SU-DHL-6 (cell line): ENCODE results near the gene LY6G5B.

Experiments used
- H2AFZ ChIP-seq: fragments of 200-600 bp; sonication (generic); 2 replicates; pipeline ENCODE4 v1.6.1; 2014; ENCODE audit warnings: low read depth, mild to moderate bottlenecking, moderate library complexity, mixed read lengths, antibody characterized with exemption, low read length; ENCODE audit not compliant: severe bottlenecking
- H3F3A ChIP-seq: fragments of 200-600 bp; shearing (Covaris generic); 2 replicates; pipeline ENCODE4 v1.6.0; 2016; ENCODE audit warnings: antibody characterized with exemption, mild to moderate bottlenecking; ENCODE audit not compliant: insufficient read depth
- H3K27ac ChIP-seq: fragments of 200-600 bp; sonication (generic); 2 replicates; pipeline ENCODE4 v1.5.1; 2016; ENCODE audit warnings: low read depth, mild to moderate bottlenecking, low read length, moderate library complexity, mixed read lengths
- H3K27me3 ChIP-seq: fragments of 200-600 bp; sonication (generic), shearing (Covaris generic); 2 replicates; pipeline ENCODE4 v1.6.0; 2014; ENCODE audit warnings: mild to moderate bottlenecking, low read length
- H3K36me3 ChIP-seq: fragments of 200-600 bp; sonication (generic); 2 replicates; pipeline ENCODE4 v1.6.1; 2014; ENCODE audit warnings: mild to moderate bottlenecking, low read length, mixed read lengths
- H3K4me2 ChIP-seq: fragments of 300-600, 200-600 bp; shearing (Covaris generic), sonication (generic); 2 replicates; pipeline ENCODE4 v1.6.0; 2014; ENCODE audit warnings: low read length, low read depth, mild to moderate bottlenecking; ENCODE audit not compliant: poor library complexity, severe bottlenecking
- H3K4me3 ChIP-seq: fragments of 200-600 bp; sonication (generic); 2 replicates; pipeline ENCODE4 v1.5.1; 2014; ENCODE audit warnings: antibody characterized with exemption, low read length, mild to moderate bottlenecking, mixed read lengths; ENCODE audit not compliant: insufficient read depth, poor library complexity, severe bottlenecking
- H3K79me2 ChIP-seq: fragments of 200-600 bp; sonication (generic); 2 replicates; pipeline ENCODE4 v1.6.1; 2014; ENCODE audit warnings: mild to moderate bottlenecking, low read length, moderate library complexity; ENCODE audit not compliant: insufficient read depth
- H3K9ac ChIP-seq: fragments of 200-600 bp; sonication (generic); 2 replicates; pipeline ENCODE4 v1.7.0; 2014; ENCODE audit warnings: mild to moderate bottlenecking, low read length
- H3K9me2 ChIP-seq: fragments of 200-600 bp; sonication (generic); replicated peaks from 2 replicates; pipeline ENCODE4 v1.6.1; 2014; ENCODE audit warnings: low read length; ENCODE audit not compliant: insufficient read depth
- H3K9me3 ChIP-seq: fragments of 200-600 bp; sonication (generic); 2 replicates; pipeline ENCODE4 v1.6.1; 2014; ENCODE audit warnings: low read length, mixed read lengths; ENCODE audit not compliant: insufficient read depth
- H4K20me1 ChIP-seq: fragments of 200-600 bp; sonication (generic); 2 replicates; pipeline ENCODE4 v1.6.1; 2014; ENCODE audit warnings: low read depth, mild to moderate bottlenecking, antibody characterized with exemption, low read length, moderate library complexity, mixed read lengths
- CTCF ChIP-seq: fragments of 200-600 bp; sonication (generic); IDR thresholded peaks from one replicate; pipeline ENCODE4 v1.5.1; 2017; ENCODE audit warnings: antibody characterized with exemption, mild to moderate bottlenecking, low read length, moderate library complexity; ENCODE audit not compliant: insufficient read depth, poor library complexity, severe bottlenecking
- EZH2phosphoT487 ChIP-seq: fragments of 200-600 bp; sonication (generic), shearing (Covaris generic); conservative IDR thresholded peaks from 2 replicates; pipeline ENCODE4 v1.6.1; 2018; ENCODE audit warnings: mild to moderate bottlenecking, antibody characterized with exemption, low read length, moderate library complexity, mixed read lengths

LY6G5B gene

GRCh38 chr6:31632279-31632946, 37.4 kb upstream of the LY6G5B start:
- H3K9me3 ChIP-seq, result no peaks in the 10 kb centered on the region
- H3K4me3 ChIP-seq, result no peak overlapping the region
- no peak overlapping the region for H3K27ac ChIP-seq
- H3K4me2 ChIP-seq, result no peak overlapping the region
- H3F3A ChIP-seq, result peaks cover 37% of the 10 kb centered on the region
- H3K9ac ChIP-seq, result no peak overlapping the region
- H3K79me2 ChIP-seq, result 0 out of 2 replicates have a peak, but pooled peaks cover 5% of the 10 kb centered on the region
- no peaks in the 10 kb centered on the region for H3K27me3 ChIP-seq
- no peak for TF ChIP-seq EZH2phosphoT487
- no peak for TF ChIP-seq CTCF
- no peaks in the 10 kb centered on the region; the same call in 1 of the 2 replicates for H4K20me1 ChIP-seq
- no peaks in the 10 kb centered on the region for H3K9me2 ChIP-seq
- no peak overlapping the region for H2AFZ ChIP-seq
- H3K36me3 ChIP-seq, result peaks cover 51% of the 10 kb centered on the region

- Histone ChIP-seq H3K9ac (no peak overlapping the region), H3K36me3 (peaks cover 48% of the 10 kb centered on the region), H3K27me3 (no peaks in the 10 kb centered on the region), H3K79me2 (0 out of 2 replicates have a peak, but pooled peaks cover 4% of the 10 kb centered on the region), H2AFZ (no peak overlapping the region), H3K27ac (no peak overlapping the region), H3F3A (peaks cover 46% of the 10 kb centered on the region), H4K20me1 (no peaks in the 10 kb centered on the region; the same call in 1 of the 2 replicates), H3K9me3 (no peaks in the 10 kb centered on the region), H3K4me2 (no peak overlapping the region), H3K4me3 (no peak overlapping the region), H3K9me2 (no peaks in the 10 kb centered on the region)
- TF ChIP-seq EZH2phosphoT487, result no peak
- TF ChIP-seq CTCF, result no peak
Measured at GRCh38 chr6:31633447-31633846, 36.3 kb upstream of the LY6G5B start.

GRCh38 chr6:31634131-31634530, 35.6 kb upstream of the LY6G5B start:
- Histone ChIP-seq H3K9me3 (no peaks in the 10 kb centered on the region), H3K36me3 (peaks cover 42% of the 10 kb centered on the region), H3F3A (peaks cover 53% of the 10 kb centered on the region), H3K9ac (no peak overlapping the region), H2AFZ (no peak overlapping the region), H3K4me3 (no peak overlapping the region), H4K20me1 (no peaks in the 10 kb centered on the region; the same call in 1 of the 2 replicates), H3K9me2 (no peaks in the 10 kb centered on the region), H3K27me3 (no peaks in the 10 kb centered on the region), H3K79me2 (0 out of 2 replicates have a peak, but pooled peaks cover 4% of the 10 kb centered on the region), H3K27ac (no peak overlapping the region), H3K4me2 (no peak overlapping the region)
- TF ChIP-seq CTCF, result no peak
- no peak for TF ChIP-seq EZH2phosphoT487
